ENCODE data around the gene VSTM2B.

GRCh38 chr19:29550896-29551295 is 25.1 kb downstream of the VSTM2B start:
- TF ChIP-seq, protein P1, sequence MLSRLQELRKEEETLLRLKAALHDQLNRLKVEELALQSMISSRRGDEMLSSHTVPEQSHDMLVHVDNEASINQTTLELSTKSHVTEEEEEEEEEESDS (CRISPR knock-in tag; IDR thresholded peaks at IDR 0.05; ENCODE audit: borderline replicate concordance), result no peak
- TF ChIP-seq HMG20B (CRISPR knock-in tag; conservative IDR thresholded peaks at IDR 0.05) (no peak), CHD2 (IDR thresholded peaks at IDR 0.05; ENCODE audit: low read depth, low read length) (no peak)
